Subcutaneous adipose tissue (tissue), 4 donors: ENCODE measurements around the gene CS. TPM values are rescaled to one million over a fixed set of nuclear protein-coding genes. Genes with fewer than 3 reads are reported as not detected.

Experiments
- total RNA-seq, 4 donors: library from RNA; depleted of rRNA; stranded (reverse); fragments of >200 nt; gene quantifications; one replicate each; pipeline ENCODE4 v1.1.0, GENCODE V29; 2016
- TF ChIP-seq, protein P1 (sequence below): fragments of 450-650 bp; IDR thresholded peaks from one replicate; pipeline ENCODE4 v1.5.1; 2016; ENCODE audit warnings: low read depth, mild to moderate bottlenecking, control low read depth, antibody characterized with exemption, moderate library complexity

CS gene
- total RNA-seq, 4 donors from 2014 or later, result 107 to 278 (median 141) TPM

DNA sequence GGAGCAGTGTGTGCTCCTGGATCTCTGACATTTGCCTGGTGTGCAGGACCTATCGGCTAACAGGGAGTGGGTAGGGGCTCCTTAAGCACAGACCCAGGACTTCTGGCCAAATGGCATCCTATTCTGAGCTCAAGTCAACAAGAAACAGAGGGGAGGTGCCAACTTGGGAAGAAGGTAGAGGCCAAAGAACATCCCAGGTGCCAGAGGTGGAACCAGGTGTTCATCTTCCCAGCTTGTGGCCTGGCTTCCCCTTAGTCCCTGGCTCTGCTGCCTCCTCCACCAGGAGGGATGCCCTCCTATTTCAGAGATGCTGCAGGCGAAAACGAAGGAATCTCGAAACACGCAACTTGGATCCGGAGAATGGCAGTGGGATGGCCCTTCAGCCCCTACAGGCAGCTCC, 64.0 kb downstream of the CS start:
- TF ChIP-seq, protein P1, sequence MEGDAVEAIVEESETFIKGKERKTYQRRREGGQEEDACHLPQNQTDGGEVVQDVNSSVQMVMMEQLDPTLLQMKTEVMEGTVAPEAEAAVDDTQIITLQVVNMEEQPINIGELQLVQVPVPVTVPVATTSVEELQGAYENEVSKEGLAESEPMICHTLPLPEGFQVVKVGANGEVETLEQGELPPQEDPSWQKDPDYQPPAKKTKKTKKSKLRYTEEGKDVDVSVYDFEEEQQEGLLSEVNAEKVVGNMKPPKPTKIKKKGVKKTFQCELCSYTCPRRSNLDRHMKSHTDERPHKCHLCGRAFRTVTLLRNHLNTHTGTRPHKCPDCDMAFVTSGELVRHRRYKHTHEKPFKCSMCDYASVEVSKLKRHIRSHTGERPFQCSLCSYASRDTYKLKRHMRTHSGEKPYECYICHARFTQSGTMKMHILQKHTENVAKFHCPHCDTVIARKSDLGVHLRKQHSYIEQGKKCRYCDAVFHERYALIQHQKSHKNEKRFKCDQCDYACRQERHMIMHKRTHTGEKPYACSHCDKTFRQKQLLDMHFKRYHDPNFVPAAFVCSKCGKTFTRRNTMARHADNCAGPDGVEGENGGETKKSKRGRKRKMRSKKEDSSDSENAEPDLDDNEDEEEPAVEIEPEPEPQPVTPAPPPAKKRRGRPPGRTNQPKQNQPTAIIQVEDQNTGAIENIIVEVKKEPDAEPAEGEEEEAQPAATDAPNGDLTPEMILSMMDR, result no peak

DNA sequence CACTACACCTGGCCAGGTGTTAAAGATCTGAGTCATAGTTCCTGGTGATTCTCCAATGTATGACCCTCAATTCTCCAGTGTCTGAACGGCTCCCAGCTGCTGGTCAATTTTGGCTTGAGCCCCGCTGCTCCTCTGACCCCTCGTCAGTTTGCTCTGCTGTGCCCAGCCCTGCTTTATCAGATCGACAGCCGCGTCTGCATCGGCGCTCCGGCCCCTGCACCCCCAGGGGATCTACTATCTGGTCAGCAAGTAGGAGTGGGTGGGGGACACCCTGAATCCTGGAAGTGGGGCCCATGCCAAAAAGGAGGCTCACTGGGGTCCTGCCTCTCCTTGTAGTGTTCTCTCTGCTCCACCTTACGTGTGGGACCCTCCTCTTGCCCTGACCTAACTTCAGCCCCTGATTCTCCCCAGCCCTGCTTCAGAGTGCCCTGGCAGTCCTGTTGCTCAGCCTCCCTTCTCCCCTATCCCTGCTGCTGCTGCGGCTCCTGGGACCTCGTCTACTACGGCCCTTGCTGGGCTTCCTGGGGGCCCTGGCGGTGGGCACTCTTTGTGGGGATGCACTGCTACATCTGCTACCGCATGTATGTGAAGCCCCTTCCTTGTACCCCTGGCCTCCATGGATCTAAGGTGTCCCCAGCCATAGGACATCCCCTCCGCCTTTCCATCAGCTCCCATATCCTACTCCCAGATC, 65.2 kb downstream of the CS start:
- TF ChIP-seq, protein P1, result no peak

DNA sequence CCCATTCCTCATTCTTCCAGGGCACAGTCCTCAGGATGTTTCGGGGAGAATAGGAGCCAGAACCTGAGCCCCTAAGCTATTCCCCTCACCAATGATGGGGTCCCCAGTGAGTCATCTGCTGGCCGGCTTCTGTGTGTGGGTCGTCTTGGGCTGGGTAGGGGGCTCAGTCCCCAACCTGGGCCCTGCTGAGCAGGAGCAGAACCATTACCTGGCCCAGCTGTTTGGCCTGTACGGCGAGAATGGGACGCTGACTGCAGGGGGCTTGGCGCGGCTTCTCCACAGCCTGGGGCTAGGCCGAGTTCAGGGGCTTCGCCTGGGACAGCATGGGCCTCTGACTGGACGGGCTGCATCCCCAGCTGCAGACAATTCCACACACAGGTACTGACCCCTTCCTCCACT, 68.9 kb downstream of the CS start:
- TF ChIP-seq, protein P1, result no peak

DNA sequence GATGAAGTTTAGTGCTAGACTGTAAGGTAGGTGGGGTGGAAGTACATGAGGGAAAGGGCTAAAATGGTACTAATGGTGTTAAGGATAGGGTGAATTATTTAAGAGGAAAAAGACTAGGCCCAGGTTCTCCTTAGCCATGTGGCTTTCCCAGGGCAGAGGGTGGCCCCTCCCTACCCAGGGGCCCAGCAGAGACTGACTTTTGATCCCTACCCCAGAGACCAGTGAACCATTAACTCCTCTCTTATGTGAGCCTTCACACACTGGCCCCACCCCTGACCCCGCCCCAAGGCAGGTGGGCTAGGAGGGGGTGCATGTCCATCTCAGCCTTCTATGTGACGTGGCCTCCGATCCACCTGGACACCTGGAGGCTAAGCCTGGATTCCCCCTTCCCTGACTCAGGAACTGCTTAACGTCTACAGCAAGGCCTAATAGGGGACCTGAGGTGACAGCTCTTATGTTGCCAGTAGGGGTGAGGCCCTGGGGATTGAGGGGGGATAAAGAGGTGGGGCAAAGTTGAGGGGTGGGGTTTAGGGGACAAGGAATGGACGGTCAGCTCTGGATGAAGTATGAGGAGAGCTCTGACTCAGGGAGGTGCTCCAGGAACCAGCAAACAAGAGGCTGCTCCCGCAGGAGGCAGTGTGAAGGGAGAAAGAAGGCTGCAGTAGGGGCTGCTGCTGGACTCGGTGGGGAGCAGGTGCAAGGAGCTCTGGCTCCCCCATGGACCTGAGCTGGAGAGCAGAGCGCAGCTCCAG, 69.5 kb downstream of the CS start:
- TF ChIP-seq, protein P1, result no peak

DNA sequence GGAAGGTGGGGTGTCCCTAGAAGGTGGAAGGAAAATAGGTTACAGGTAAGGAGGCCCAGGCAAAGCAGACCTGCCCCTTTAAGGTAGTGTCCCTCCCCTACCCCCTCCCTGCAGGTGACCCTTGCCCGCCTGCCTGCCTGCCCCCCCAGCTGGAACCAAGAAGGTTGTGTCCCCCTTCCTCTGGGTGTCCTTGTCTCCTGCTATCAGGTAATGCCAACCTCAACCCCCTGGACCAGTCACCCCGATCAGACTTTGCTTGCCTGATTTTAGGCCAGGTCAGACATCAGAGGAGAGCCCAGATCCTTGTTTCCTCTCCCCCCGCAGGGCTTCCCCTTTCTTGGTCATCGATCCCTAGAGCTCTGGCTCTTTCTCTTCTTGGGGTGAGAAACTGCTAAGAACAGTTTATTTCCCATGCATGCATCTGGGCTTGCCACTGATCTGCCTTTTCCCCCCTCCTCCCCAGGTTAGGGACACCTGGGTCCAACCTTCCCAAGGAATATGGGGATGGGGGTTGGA, 70.2 kb downstream of the CS start, which contains the start of gene SLC39A5:
Gene SLC39A5 (plus strand): TSS at position 136 of the 516 bp plus-strand sequence. CDS start 1,224 bp downstream, outside the sequence.
- TF ChIP-seq, protein P1, result no peak

DNA sequence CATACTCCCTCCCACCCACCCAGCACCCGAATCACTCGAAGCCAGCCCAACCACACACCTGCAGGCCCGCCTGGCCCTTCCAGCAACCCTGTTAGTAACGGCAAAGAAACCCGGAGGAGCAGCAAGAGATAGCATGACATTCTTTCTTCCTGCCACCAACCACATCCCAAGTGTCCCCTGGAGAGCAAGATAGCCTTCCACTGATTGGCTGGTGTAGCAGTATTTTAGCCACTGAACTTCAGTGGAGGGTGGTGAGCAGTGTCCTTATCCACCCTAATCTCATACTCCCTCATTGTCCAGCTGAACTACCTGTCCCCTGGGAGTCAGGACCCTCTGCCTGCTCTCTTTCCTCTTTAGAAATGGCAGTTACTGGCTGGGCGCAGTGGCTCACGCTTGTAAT, 71.0 kb downstream of the CS start:
- TF ChIP-seq, protein P1, result no peak

DNA sequence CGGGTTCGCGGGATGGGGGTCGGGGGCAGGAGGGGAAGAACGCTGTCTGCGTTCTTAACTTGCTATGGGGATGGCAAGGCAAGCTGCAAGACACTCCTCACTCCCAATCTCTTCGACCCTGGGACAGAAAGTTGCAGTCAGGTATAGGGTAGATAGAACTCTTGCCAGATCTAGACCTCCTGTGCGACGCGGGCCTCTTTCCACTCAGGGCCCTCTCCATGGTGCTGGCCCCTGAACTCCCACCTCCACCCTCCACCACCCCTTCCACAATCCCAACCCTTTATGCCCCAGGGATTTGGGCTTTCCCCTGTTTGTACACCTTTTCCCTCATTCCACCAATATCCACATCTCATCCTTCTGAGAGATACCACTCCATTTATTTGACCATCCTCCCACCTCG, 75.2 kb downstream of the CS start:
- TF ChIP-seq, protein P1, result no peak
